ENCODE results near the gene ZCCHC13. TPM values are rescaled to one million over a fixed set of nuclear protein-coding genes. Genes with fewer than 3 reads are reported as not detected.

The ZCCHC13 gene
- total and polyA plus RNA-seq, 7 donors = not detected

DNA sequence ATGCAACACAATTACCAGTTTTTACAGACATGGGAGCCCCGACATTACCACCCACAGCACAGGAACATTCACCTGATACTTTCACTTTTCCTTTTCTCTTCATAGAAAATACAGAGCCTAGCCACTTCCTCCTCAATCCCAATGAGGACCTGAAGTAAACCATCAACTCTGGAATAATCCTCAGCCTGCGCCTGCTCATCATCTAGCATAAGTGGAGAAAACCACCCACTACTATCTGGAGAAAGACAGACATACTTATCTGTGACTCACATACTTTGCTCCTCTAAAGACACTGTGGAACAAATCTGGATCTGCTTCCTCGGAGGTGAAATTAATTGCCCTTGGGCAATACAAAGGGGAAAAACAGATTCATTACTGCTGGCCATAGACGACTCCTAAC, 47.8 kb downstream of the ZCCHC13 start:
- H3K36me3 ChIP-seq = no peaks in the 10 kb centered on the region
- no peak for DNase-seq
- H3K27ac ChIP-seq = no peak overlapping the region
- TF ChIP-seq, protein P1, sequence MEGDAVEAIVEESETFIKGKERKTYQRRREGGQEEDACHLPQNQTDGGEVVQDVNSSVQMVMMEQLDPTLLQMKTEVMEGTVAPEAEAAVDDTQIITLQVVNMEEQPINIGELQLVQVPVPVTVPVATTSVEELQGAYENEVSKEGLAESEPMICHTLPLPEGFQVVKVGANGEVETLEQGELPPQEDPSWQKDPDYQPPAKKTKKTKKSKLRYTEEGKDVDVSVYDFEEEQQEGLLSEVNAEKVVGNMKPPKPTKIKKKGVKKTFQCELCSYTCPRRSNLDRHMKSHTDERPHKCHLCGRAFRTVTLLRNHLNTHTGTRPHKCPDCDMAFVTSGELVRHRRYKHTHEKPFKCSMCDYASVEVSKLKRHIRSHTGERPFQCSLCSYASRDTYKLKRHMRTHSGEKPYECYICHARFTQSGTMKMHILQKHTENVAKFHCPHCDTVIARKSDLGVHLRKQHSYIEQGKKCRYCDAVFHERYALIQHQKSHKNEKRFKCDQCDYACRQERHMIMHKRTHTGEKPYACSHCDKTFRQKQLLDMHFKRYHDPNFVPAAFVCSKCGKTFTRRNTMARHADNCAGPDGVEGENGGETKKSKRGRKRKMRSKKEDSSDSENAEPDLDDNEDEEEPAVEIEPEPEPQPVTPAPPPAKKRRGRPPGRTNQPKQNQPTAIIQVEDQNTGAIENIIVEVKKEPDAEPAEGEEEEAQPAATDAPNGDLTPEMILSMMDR (IDR thresholded peaks at IDR 0.05) = no peak
- TF ChIP-seq EP300 (IDR thresholded peaks at IDR 0.05) (no peak), POLR2AphosphoS5 (IDR thresholded peaks at IDR 0.05) (no peak), POLR2A (IDR thresholded peaks at IDR 0.05) (no peak)
- WGBS, 2 donors = 65 to 68% methylated on average over 4 of the region's 4 CpGs
- H3K4me3 ChIP-seq = no peak overlapping the region
- no peaks in the 10 kb centered on the region for H3K9me3 ChIP-seq
- no peaks in the 10 kb centered on the region for H3K27me3 ChIP-seq
- H3K4me1 ChIP-seq = no peaks in the 10 kb centered on the region
- intact Hi-C loops (cut with DNase I) = no loop called here

DNA sequence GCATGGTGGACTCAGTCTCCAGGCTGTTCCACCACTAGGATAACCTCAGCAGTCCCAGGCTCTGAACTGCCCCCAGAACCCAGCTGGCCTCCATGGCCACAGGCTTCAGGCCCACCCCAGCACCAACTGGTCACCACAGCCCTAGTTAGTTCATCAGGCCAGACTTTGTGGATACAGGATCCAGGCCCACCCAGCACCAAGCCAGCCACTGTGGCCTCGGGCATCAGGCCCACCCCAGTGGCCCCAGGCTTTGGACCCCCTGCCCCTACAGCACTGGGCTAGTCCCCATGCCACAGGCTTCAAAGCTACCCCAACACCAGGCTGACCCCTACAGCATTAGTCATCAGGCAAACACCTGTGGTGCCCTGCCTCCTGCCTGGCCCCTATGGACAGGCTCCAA, 50.0 kb downstream of the ZCCHC13 start:
- H3K4me1 ChIP-seq = no peaks in the 10 kb centered on the region
- no peak overlapping the region for H3K27ac ChIP-seq
- TF ChIP-seq POLR2A (IDR thresholded peaks at IDR 0.05) (no peak), EP300 (IDR thresholded peaks at IDR 0.05) (no peak)
- DNase-seq = no peak
- no peak overlapping the region for H3K4me3 ChIP-seq
- no peaks in the 10 kb centered on the region for H3K36me3 ChIP-seq
- H3K9me3 ChIP-seq = no peaks in the 10 kb centered on the region
- WGBS, 2 donors = 74% methylated on average over 1 of the region's 1 CpG
- no peaks in the 10 kb centered on the region for H3K27me3 ChIP-seq
- intact Hi-C loops (cut with DNase I) = no loop called here

Small RNA genes within 50 kb of the gene (small RNA-seq; reads per million reads assigned to genes)
- gene AC004386.2 (0 reads per million in 3 donors), gene MIR374A (6.0 to 28.4 (median 24.9) reads per million in 3 donors), gene MIR545 (0 reads per million in 3 donors), gene RF02119 (0 reads per million in 3 donors), gene RF02120 (0 reads per million in 3 donors), gene RF02121 (0 reads per million in 3 donors), gene RF02122 (0 reads per million in 3 donors), gene RF02123 (0 reads per million in 3 donors)

Other genes with a start within 250 kb of the ZCCHC13 start
- 10 to 100 TPM in 1 of 4 donors, 1 to 10 TPM in 3; 5.3 to 10.5 (median 7.7) TPM for gene SLC16A2, start 117.3 kb downstream of the ZCCHC13 start, total RNA-seq
- gene SLC16A2, start 117.3 kb downstream of the ZCCHC13 start, polyA plus RNA-seq = 1 to 10 TPM in 2 of 3 donors, under 1 TPM in 1; 0.23 to 2.6 (median 1.2) TPM